ENCODE results near the gene TTC13.

GRCh38 chr1:230884646-230885045 lies 94.0 kb downstream of the TTC13 start:
- TF ChIP-seq POLR2A (IDR thresholded peaks at IDR 0.05) = no peak
- no peak for TF ChIP-seq CTCF (IDR thresholded peaks at IDR 0.05)

All from thyroid gland (tissue), 4 donors.